Kasumi-1 (cell line): Measurements from ENCODE around the gene PRKAG1.
A peak's percentile ranks its signal among the peaks of the same experiment; 100 is the strongest.

Experiments
- DNase-seq, 2 experiments: peaks; one replicate each; lab custom pipeline; 2025; lab: John Stamatoyannopoulos, UW

PRKAG1 gene

GRCh38 chr12:49010092-49010668 lies 8.4 kb downstream of the PRKAG1 start:
- no peak for DNase-seq

- no peak for DNase-seq
These were observed 9.6 kb downstream of the PRKAG1 start for GRCh38 chr12:49008943-49009342.

- DNase-seq: no peak
These were observed 18.2 kb downstream of the PRKAG1 start for GRCh38 chr12:49000346-49000745.

- DNase-seq: peak; percentile 78 to 80
These were observed 19.0 kb downstream of the PRKAG1 start, which contains the start of gene DDN for GRCh38 chr12:48999371-49000131. DDN (minus strand) TSS chr12:48999375; CDS start chr12:48999287, 88 bp downstream.

GRCh38 chr12:48998497-48999353 lies 19.9 kb downstream of the PRKAG1 start:
- DNase-seq: peak in 1 of 2 experiments; percentile 11

- no peak for DNase-seq
These were observed 20.7 kb downstream of the PRKAG1 start for GRCh38 chr12:48997719-48998496.

- peak; percentile 82 to 84 for DNase-seq
These were observed 21.5 kb downstream of the PRKAG1 start for GRCh38 chr12:48996794-48997718.

- peak; percentile 70 to 71 for DNase-seq
These were observed 23.3 kb downstream of the PRKAG1 start for GRCh38 chr12:48995086-48995879.

GRCh38 chr12:48994224-48995085 lies 24.1 kb downstream of the PRKAG1 start:
- no peak for DNase-seq

- no peak for DNase-seq
These were observed 24.8 kb downstream of the PRKAG1 start for GRCh38 chr12:48993787-48994186.

- DNase-seq: no peak
These were observed 27.1 kb downstream of the PRKAG1 start for GRCh38 chr12:48991247-48992050.

GRCh38 chr12:48990552-48990951 lies 28.0 kb downstream of the PRKAG1 start:
- no peak for DNase-seq

- peak; percentile 60 to 64 for DNase-seq
These were observed 30.4 kb downstream of the PRKAG1 start for GRCh38 chr12:48988030-48988649.

- no peak for DNase-seq
These were observed 31.8 kb downstream of the PRKAG1 start for GRCh38 chr12:48986720-48987291.

GRCh38 chr12:48985901-48986300 lies 32.7 kb downstream of the PRKAG1 start:
- DNase-seq: no peak

GRCh38 chr12:48985475-48985897 lies 33.1 kb downstream of the PRKAG1 start:
- no peak for DNase-seq

GRCh38 chr12:48982397-48983080 lies 36.0 kb downstream of the PRKAG1 start:
- DNase-seq: no peak
